RWPE1 (cell line): ENCODE measurements around the gene ESYT2.

Source experiments
- CTCF ChIA-PET: fragments of 350-600 bp; sonication (Branson Sonifier 250); formaldehyde crosslinking; extraction: SDS; loops from one replicate; lab custom pipeline; 2021; lab: Yijun Ruan, JAX
- POLR2A ChIA-PET: fragments of 400-600 bp; formaldehyde crosslinking; extraction: SDS; loops from one replicate; lab custom pipeline; 2020; ENCODE audit warnings: antibody characterized with exemption; ENCODE audit not compliant: low non-redundant PET; lab: Yijun Ruan, JAX
- DNase-seq: peaks from one replicate; pipeline ENCODE4 v3.0.0; 2012; ENCODE audit warnings: low spot score
- H3K27ac ChIP-seq: fragments of 450-650 bp; 2 replicates; pipeline ENCODE4 v1.5.1; 2017
- CTCF ChIP-seq: fragments of 450-650 bp; conservative IDR thresholded peaks from 2 replicates; pipeline ENCODE4 v1.5.1; 2017; ENCODE audit warnings: low read depth, mild to moderate bottlenecking

Gene ESYT2

GRCh38 chr7:158733775-158734494 lies 95.4 kb downstream of the ESYT2 start:
- ChIA-PET POLR2A (no interaction called here), CTCF (no interaction called here)
- H3K27ac ChIP-seq, result peak overlapping the region; percentile 6; the same call in 1 of the 2 replicates
- no peak for DNase-seq
- TF ChIP-seq CTCF, result no peak

GRCh38 chr7:158733220-158733519 lies 96.1 kb downstream of the ESYT2 start:
- ChIA-PET POLR2A (no interaction called here), CTCF (interaction anchor here (0.8 kb wide), 1 partner anchor 9 kb away, joined by 5 read pairs; no protein-coding TSS in a partner anchor)
- no peak for DNase-seq
- H3K27ac ChIP-seq, result no peak overlapping the region
- no peak for TF ChIP-seq CTCF

GRCh38 chr7:158732494-158733219 lies 96.7 kb downstream of the ESYT2 start:
- no peak for TF ChIP-seq CTCF
- no peak for DNase-seq
- H3K27ac ChIP-seq, result no peak overlapping the region
- POLR2A ChIA-PET, result no interaction called here
- CTCF ChIA-PET, result interaction anchor here (0.8 kb wide), 1 partner anchor 9 kb away, joined by 5 read pairs; no protein-coding TSS in a partner anchor

DNA sequence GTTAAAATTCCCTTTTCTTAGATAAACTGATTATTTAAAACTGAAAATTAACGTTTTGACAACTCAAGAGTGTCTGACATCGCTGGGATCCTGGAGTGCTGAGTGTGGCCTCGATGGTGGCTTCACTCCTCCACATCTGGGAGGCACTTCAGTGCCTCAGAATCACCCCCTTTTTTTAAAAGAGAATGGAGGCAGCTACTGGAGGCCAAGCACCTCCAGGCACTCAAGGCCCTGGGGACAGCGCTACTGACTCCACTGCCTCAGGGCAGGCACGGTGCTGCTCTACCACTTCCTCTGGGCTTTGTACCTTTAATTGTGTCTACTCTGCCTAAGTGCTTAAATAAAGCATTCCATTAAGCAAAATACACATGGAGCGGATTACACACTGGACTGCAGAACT lies 97.5 kb downstream of the ESYT2 start:
- CTCF ChIA-PET, result no interaction called here
- TF ChIP-seq CTCF, result no peak
- DNase-seq, result no peak
- POLR2A ChIA-PET, result no interaction called here
- no peak overlapping the region for H3K27ac ChIP-seq

DNA sequence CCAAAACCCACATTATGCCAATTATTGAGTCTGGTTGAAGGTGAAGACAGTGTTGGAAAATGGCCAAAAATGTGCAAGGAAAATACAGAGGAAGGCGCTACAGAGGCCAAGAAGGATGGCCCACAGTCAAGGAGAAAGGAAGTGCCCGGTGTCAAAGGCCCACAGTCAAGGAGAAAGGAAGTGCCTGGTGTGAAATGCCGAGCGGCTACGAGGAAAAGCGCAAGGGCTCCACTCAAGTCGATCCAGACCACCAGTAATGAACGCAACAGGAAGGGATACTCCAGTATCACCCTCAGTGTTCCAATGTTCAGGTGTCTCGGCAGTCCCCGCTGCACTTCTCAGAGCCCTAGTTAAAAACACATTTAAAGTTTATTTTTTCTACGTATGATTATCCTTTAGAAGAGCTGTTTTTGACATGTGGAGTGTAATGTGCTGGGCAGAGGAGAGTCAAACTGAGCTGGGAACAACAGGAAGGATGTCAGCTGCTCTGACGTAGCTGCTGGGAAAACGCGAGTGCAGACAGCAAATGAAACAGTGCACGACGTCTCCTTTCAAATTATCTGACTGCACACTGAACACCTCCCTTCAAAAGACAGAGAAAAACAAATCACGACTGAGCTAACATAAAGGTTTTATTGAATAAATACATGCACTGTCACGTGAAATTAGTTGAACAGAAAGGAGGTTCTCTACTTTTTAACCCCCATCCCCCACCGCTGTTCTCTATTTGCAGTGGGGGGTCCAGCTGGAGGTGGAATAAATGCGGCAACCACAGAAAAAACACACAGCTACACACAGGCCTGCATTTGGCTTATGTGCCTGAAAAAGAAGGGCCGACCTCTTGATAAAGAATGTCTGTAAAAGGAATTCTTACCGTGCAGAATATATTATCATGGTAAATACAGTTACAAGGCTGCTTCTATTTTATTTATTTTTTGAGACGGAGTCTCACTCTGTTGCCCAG lies 98.6 kb downstream of the ESYT2 start:
- TF ChIP-seq CTCF, result no peak
- no peak overlapping the region for H3K27ac ChIP-seq
- ChIA-PET CTCF (no interaction called here), POLR2A (no interaction called here)
- no peak for DNase-seq

DNA sequence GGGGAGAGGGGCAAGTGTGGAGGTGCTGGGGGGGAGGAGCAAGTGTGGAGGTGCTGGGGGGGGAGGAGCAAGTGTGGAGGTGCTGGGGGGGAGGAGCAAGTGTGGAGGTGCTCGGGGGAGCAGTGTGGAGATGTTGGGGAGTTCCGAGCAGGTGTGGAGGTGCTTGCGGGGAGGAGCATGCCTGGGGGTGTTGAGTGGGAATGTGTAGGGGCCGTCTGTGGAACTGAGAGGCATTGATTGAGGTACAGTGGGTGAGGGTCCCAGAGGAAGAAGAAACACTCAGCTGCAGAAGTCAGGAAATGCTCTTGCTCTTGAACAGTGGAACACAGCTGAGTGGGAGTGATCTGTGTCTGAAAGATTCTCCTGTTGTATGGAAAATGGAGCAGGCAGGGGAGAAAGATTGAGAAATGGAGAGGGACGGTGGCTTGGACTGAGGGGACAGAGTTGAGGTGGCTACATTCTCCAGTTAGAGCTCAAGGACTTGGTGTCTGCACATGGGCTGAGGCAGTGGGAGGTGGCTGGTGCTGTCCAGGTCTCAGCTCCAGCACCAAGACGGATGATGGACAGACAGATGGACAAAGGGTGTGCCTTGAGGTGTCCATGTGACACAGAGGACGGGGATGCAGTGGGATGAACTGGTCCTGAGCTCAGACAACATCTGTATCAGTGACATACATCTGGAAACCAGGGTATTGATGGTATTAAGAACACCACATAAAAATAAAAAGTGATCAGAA lies 99.5 kb downstream of the ESYT2 start:
- CTCF ChIA-PET, result no interaction called here
- peak overlapping the region; percentile 37 for H3K27ac ChIP-seq
- no peak for TF ChIP-seq CTCF
- no peak for DNase-seq
- POLR2A ChIA-PET, result no interaction called here
